Endometrial microvascular endothelial cells (primary cell): ENCODE data around the gene EXOC3L4. TPM values are rescaled to one million over a fixed set of nuclear protein-coding genes. Genes with fewer than 3 reads are reported as not detected.

ENCODE experiments used
- in situ Hi-C: cut with HindIII; loops from 2 replicates; pipeline ENCODE4 v1.10.0; 2017; ENCODE audit warnings: low sequenced_read_pairs, low pct_unique_long_range_greater_than_20kb; ENCODE audit errors: inconsistent ontology term
- total RNA-seq: library from RNA; depleted of rRNA; stranded (reverse); fragments of >200 nt; gene quantifications from one replicate; pipeline ENCODE4 v1.2.3, GENCODE V29; 2015; ENCODE audit errors: inconsistent ontology term

The EXOC3L4 gene
- total RNA-seq, 1 donor from 2014 or later: not detected

- in situ Hi-C loops: no loop called here
Measured at GRCh38 chr14:103158688-103159087, 64.2 kb downstream of the EXOC3L4 start.

Other genes starting within 250 kb of the EXOC3L4 start
- not detected for gene AMN, start 172.1 kb upstream of the EXOC3L4 start, total RNA-seq
- 95.0 TPM for gene CDC42BPB, start 37.2 kb upstream of the EXOC3L4 start, total RNA-seq
- not detected for gene LBHD2, start 10.5 kb upstream of the EXOC3L4 start, total RNA-seq
- 46.3 TPM for gene TNFAIP2, start 28.7 kb downstream of the EXOC3L4 start, total RNA-seq
- gene EIF5, start 239.5 kb downstream of the EXOC3L4 start, total RNA-seq: 278 TPM